SKM-1 treated with dmso at 0.1 percent for 144 hours (cell line): ENCODE data around the gene EXD3.
A peak's percentile ranks its signal among the peaks of the same experiment; 100 is the strongest.
"Not testable (repeated sequence)": the region's sequence is repeated elsewhere in the genome, so short reads cannot be mapped to it uniquely, and the experiment has no call there.

ENCODE experiments used
- DNase-seq: peaks from one replicate; lab custom pipeline; 2025; ENCODE audit not compliant: unreplicated experiment; lab: John Stamatoyannopoulos, UW

EXD3 gene

GRCh38 chr9:137411645-137412380 is 11.1 kb downstream of the EXD3 start:
- peak; percentile 37 for DNase-seq

- DNase-seq = no peak
Measured at GRCh38 chr9:137411260-137411644, 11.7 kb downstream of the EXD3 start.

- no peak for DNase-seq
Measured at GRCh38 chr9:137410891-137411249, 12.1 kb downstream of the EXD3 start.

- not testable (repeated sequence) for DNase-seq
Measured at GRCh38 chr9:137410236-137410890, 12.6 kb downstream of the EXD3 start.

- DNase-seq = no peak
Measured at GRCh38 chr9:137409515-137409914, 13.4 kb downstream of the EXD3 start.

GRCh38 chr9:137408651-137409405 is 14.1 kb downstream of the EXD3 start:
- DNase-seq = no peak

- no peak for DNase-seq
Measured at GRCh38 chr9:137407590-137408300, 15.2 kb downstream of the EXD3 start.

- DNase-seq = no peak
Measured at GRCh38 chr9:137406876-137407589, 15.9 kb downstream of the EXD3 start.

- no peak for DNase-seq
Measured at GRCh38 chr9:137406085-137406760, 16.7 kb downstream of the EXD3 start.

- no peak for DNase-seq
Measured at GRCh38 chr9:137405677-137406081, 17.3 kb downstream of the EXD3 start.

- DNase-seq = no peak
Measured at GRCh38 chr9:137404961-137405567, 17.9 kb downstream of the EXD3 start.

GRCh38 chr9:137403269-137403668 is 19.7 kb downstream of the EXD3 start:
- no peak for DNase-seq

- peak; percentile 23 for DNase-seq
Measured at GRCh38 chr9:137402746-137403145, 20.2 kb downstream of the EXD3 start.

GRCh38 chr9:137398561-137399468 is 24.1 kb downstream of the EXD3 start:
- DNase-seq = no peak

GRCh38 chr9:137397675-137398423 is 25.1 kb downstream of the EXD3 start:
- DNase-seq = no peak

GRCh38 chr9:137396634-137397367 is 26.2 kb downstream of the EXD3 start:
- no peak for DNase-seq

GRCh38 chr9:137396227-137396626 is 26.7 kb downstream of the EXD3 start:
- no peak for DNase-seq
